Skin epidermis (tissue), 12 donors: Measurements from ENCODE around the gene KLK3.
"Not testable (repeated sequence)": the region's sequence is repeated elsewhere in the genome, so short reads cannot be mapped to it uniquely, and the experiment has no call there.

ENCODE experiments used
- H3K27ac ChIP-seq, 21 experiments: fragments of 200-600 bp; sonication (generic) in 11 of 21; one replicate each; pipeline ENCODE4 v1.5.0; 2020; ENCODE audit warnings: mild to moderate bottlenecking in 3 of 21, inconsistent platforms in 2 of 21, moderate library complexity in 2 of 21
- H3K4me3 ChIP-seq, 7 experiments: fragments of 200-600 bp; sonication (generic) in 2 of 7; one replicate each; pipeline ENCODE4 v1.5.0; 2020; ENCODE audit warnings: inconsistent platforms in 2 of 7, mild to moderate bottlenecking in 2 of 7, moderate library complexity in 1 of 7

KLK3 gene

GRCh38 chr19:50893047-50893736 lies 38.5 kb downstream of the KLK3 start:
- no peak overlapping the region for H3K27ac ChIP-seq
- H3K4me3 ChIP-seq, result no peak overlapping the region

GRCh38 chr19:50894478-50895356 lies 40.0 kb downstream of the KLK3 start:
- Histone ChIP-seq H3K4me3 (no peak overlapping the region), H3K27ac (no peak overlapping the region)

GRCh38 chr19:50896089-50896590 lies 41.4 kb downstream of the KLK3 start:
- H3K27ac ChIP-seq, result peak overlapping the region in 1 of 21 experiments; percentile 50
- not testable (repeated sequence) for H3K4me3 ChIP-seq

- peak overlapping the region in 3 of 21 experiments; percentile 14 to 50 (median 45) for H3K27ac ChIP-seq
- no peak overlapping the region for H3K4me3 ChIP-seq
These were observed 42.0 kb downstream of the KLK3 start for GRCh38 chr19:50896591-50897190.

- H3K27ac ChIP-seq, result peak overlapping the region in 3 of 21 experiments; percentile 14 to 45 (median 14)
- H3K4me3 ChIP-seq, result no peak overlapping the region
These were observed 42.5 kb downstream of the KLK3 start for GRCh38 chr19:50897191-50897607.

GRCh38 chr19:50897612-50898011 lies 42.9 kb downstream of the KLK3 start:
- H3K4me3 ChIP-seq, result no peak overlapping the region
- peak overlapping the region in 2 of 21 experiments; percentile 14 to 45 for H3K27ac ChIP-seq

GRCh38 chr19:50898018-50898417 lies 43.3 kb downstream of the KLK3 start:
- peak overlapping the region in 2 of 21 experiments; percentile 45 to 63 for H3K27ac ChIP-seq
- H3K4me3 ChIP-seq, result no peak overlapping the region

GRCh38 chr19:50899569-50899968 lies 44.9 kb downstream of the KLK3 start:
- H3K4me3 ChIP-seq, result no peak overlapping the region
- H3K27ac ChIP-seq, result peak overlapping the region in 1 of 21 experiments; percentile 48

- H3K27ac ChIP-seq, result no peak overlapping the region
- H3K4me3 ChIP-seq, result no peak overlapping the region
These were observed 47.9 kb downstream of the KLK3 start for GRCh38 chr19:50902640-50903039.

- Histone ChIP-seq H3K4me3 (no peak overlapping the region), H3K27ac (no peak overlapping the region)
These were observed 51.5 kb downstream of the KLK3 start for GRCh38 chr19:50906217-50906616.

GRCh38 chr19:50908336-50908735 lies 53.6 kb downstream of the KLK3 start:
- no peak overlapping the region for H3K4me3 ChIP-seq
- H3K27ac ChIP-seq, result no peak overlapping the region

GRCh38 chr19:50909240-50910070 lies 54.7 kb downstream of the KLK3 start:
- H3K4me3 ChIP-seq, result no peak overlapping the region

More at GRCh38 chr19:50909240-50910070, 54.7 kb downstream of the KLK3 start:
- H3K27ac ChIP-seq, result no peak overlapping the region
